Ascending aorta (tissue), 2 donors: ENCODE results near the gene ZNF232. TPM values are rescaled to one million over a fixed set of nuclear protein-coding genes. Genes with fewer than 3 reads are reported as not detected.
A peak's percentile ranks its signal among the peaks of the same experiment; 100 is the strongest.
"Not testable (repeated sequence)": the region's sequence is repeated elsewhere in the genome, so short reads cannot be mapped to it uniquely, and the experiment has no call there.

ENCODE experiments used
- DNase-seq, 2 donors: peaks; one replicate each; pipeline ENCODE4 v3.0.0-alpha.2; 2019; ENCODE audit warnings: low spot score in 2 of 2
- H3K27ac ChIP-seq, 2 donors: fragments of 200-600 bp; sonication (generic); one replicate each; pipeline ENCODE4 v1.5.1; 2016 to 2017; ENCODE audit warnings: mild to moderate bottlenecking in 1 of 2
- H3K27me3 ChIP-seq: fragments of 200-600 bp; sonication (generic); one replicate; pipeline ENCODE4 v1.5.1; 2017
- H3K36me3 ChIP-seq, 2 donors: fragments of 200-600 bp; sonication (generic); one replicate each; pipeline ENCODE4 v1.5.1; 2016
- H3K4me1 ChIP-seq, 2 donors: fragments of 200-600 bp; sonication (generic); one replicate each; pipeline ENCODE4 v1.5.1; 2016 to 2017; ENCODE audit warnings: mild to moderate bottlenecking in 1 of 2
- H3K4me3 ChIP-seq, 2 donors: fragments of 200-600 bp; sonication (generic); one replicate each; pipeline ENCODE4 v1.5.1; 2016 to 2017; ENCODE audit warnings: mild to moderate bottlenecking in 1 of 2
- H3K9me3 ChIP-seq, 2 donors: fragments of 200-600 bp; sonication (generic); one replicate each; pipeline ENCODE4 v1.5.1; 2016
- intact Hi-C: fragments of 100-400 bp; cut with DNase I; formaldehyde crosslinking; loops from one replicate; pipeline ENCODE4 v1.15.1; 2023
- total RNA-seq: library from RNA; depleted of rRNA; stranded (reverse); fragments of >200 nt; gene quantifications from one replicate; pipeline ENCODE4 v1.1.0, GENCODE V29; 2016
- TF ChIP-seq, protein P1 (sequence below), 3 experiments: fragments of 200-600 bp in 2 of 3; fragments of 450-650 bp in 1 of 3; sonication (generic) in 2 of 3; IDR thresholded peaks; one replicate each; pipeline ENCODE4 v1.5.1; 2016 to 2019; ENCODE audit warnings: antibody characterized with exemption in 3 of 3, mild to moderate bottlenecking in 1 of 3, moderate library complexity in 1 of 3

ZNF232 gene
- total RNA-seq, 1 donor from 2014 or later = 2.3 TPM

- Histone ChIP-seq H3K27me3 (no peaks in the 10 kb centered on the region), H3K36me3 (no peaks in the 10 kb centered on the region), H3K4me3 (no peak overlapping the region), H3K9me3 (no peaks in the 10 kb centered on the region), H3K27ac (no peak overlapping the region), H3K4me1 (peaks cover 0 to 7% of the 10 kb centered on the region in 2 donors)
- TF ChIP-seq, protein P1, sequence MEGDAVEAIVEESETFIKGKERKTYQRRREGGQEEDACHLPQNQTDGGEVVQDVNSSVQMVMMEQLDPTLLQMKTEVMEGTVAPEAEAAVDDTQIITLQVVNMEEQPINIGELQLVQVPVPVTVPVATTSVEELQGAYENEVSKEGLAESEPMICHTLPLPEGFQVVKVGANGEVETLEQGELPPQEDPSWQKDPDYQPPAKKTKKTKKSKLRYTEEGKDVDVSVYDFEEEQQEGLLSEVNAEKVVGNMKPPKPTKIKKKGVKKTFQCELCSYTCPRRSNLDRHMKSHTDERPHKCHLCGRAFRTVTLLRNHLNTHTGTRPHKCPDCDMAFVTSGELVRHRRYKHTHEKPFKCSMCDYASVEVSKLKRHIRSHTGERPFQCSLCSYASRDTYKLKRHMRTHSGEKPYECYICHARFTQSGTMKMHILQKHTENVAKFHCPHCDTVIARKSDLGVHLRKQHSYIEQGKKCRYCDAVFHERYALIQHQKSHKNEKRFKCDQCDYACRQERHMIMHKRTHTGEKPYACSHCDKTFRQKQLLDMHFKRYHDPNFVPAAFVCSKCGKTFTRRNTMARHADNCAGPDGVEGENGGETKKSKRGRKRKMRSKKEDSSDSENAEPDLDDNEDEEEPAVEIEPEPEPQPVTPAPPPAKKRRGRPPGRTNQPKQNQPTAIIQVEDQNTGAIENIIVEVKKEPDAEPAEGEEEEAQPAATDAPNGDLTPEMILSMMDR (IDR thresholded peaks at IDR 0.05) = no peak
- peak in 1 of 2 donors; percentile 52 for DNase-seq
- intact Hi-C loops = no loop called here
Measured at GRCh38 chr17:5126719-5127488, 15.2 kb upstream of the ZNF232 start.

DNA sequence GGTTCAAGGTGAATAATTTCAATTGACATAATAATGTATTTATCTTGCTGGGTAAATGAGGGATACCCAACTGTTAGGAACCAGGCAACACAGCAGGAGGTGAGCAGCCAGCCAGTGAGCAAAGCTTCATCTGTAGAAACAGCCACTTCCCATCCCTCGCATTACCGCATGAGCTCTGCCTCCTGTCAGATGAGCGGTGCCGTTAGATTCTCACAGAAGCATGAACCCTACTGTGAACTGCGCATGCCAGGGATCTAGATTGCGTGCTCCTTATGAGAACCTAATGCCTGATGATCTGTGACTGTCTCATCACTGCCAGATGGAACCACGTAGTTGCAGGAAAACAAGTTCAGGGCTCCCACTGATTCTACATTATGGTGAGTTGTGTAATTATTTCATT, 13.2 kb upstream of the ZNF232 start:
- DNase-seq, H3K4me1 ChIP-seq, H3K27me3 ChIP-seq, H3K27ac ChIP-seq, H3K36me3 ChIP-seq, H3K4me3 ChIP-seq, H3K9me3 ChIP-seq, intact Hi-C loops: not testable (repeated sequence)

- H3K27me3 ChIP-seq, H3K4me3 ChIP-seq, H3K9me3 ChIP-seq, H3K4me1 ChIP-seq, H3K36me3 ChIP-seq, H3K27ac ChIP-seq, intact Hi-C loops: not testable (repeated sequence)
- DNase-seq = peak in 1 of 2 donors; percentile 27
Measured at GRCh38 chr17:5124125-5124760, 12.6 kb upstream of the ZNF232 start.

DNA sequence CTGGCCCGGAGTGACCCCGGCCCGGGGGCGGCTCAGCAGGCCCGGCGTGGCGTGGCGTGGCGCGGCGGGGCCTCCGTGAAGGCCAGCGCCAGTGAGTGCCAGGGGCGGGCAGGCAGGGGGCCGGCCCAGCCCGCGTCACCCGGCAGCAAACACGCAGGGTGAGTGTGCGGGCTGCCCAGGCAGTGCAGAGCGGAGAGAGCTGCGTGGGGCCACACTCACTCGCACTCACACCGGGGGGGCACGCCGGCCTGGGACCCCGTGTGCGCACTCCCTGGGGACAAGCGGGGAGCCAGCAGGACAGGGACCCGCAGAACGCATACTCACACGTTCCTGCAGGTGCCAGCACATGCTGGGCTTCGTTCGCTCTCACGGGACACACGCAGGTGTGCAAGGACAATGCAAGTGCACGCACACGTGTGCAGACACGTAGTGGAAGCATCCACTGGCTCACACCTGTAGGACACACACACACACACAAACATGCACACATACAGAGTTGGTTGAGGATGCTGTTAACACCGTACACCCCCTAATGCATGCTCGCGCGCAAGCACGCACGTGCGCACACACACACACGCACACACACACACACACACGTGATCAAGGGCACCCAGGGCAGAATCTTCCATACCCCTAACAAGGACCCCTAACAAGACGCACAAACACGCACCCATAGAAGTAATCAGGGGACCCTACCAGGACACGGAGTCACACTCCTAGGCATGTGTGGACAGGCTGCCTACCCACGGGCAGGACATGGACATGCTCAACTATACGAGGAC, 11.9 kb upstream of the ZNF232 start:
- no peaks in the 10 kb centered on the region for H3K27me3 ChIP-seq
- intact Hi-C loops = no loop called here

DNA sequence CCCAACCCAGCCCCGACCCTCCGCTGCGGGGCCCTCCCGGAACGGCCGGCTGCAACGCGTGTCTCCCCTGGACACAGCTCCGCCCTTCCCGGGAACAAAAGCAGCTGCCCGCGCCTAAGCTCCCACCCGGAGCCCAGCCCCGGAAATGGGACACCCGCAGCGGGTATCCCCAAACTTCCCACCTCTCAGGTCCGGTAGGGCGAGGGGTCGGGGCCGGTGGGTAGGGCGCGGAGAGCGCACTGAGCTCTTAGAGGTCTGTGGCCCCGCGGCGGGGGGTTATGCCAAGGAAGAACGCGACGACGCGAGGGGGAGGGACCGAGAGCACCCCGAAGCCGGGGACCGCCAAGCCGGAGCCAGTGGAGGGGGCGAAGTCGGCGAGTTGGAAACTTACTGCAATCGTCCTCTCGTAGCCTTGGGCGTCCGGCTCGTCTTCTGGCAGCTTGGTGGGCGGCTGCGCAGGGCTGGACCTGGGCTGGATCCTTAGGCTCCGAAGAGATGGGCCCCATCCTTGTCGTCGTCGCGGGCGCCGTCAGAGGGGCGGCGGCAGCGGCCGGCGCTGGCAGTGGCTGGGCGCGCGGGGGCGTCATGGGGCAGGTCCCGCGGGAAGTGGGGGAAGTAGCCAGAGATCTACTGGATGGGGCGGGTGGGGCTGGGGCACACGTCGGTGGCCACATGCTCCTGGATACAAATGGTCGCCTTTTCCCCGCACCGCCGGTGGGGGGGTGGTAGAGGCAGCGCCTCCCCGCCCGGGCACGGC, 11.1 kb upstream of the ZNF232 start:
- TF ChIP-seq, protein P1 (IDR thresholded peaks at IDR 0.05) = peak in 1 of 3 experiments; percentile 20
- H3K36me3 ChIP-seq = no peaks in the 10 kb centered on the region
- intact Hi-C loops = no loop called here
- H3K27ac ChIP-seq = no peak overlapping the region
- peak in 1 of 2 donors; percentile 62 for DNase-seq
- H3K4me3 ChIP-seq = peak overlapping the region; percentile 56 to 62
- H3K9me3 ChIP-seq = no peaks in the 10 kb centered on the region
- peaks cover 0 to 7% of the 10 kb centered on the region in 2 donors for H3K4me1 ChIP-seq
- H3K27me3 ChIP-seq = no peaks in the 10 kb centered on the region

More for the DNA sequence above, 11.9 kb upstream of the ZNF232 start:
- peak in 1 of 2 donors; percentile 54 for DNase-seq
- Histone ChIP-seq H3K4me1 (peaks cover 0 to 7% of the 10 kb centered on the region in 2 donors), H3K4me3 (peak overlapping the region; percentile 56 to 62), H3K9me3 (no peaks in the 10 kb centered on the region), H3K36me3 (no peaks in the 10 kb centered on the region), H3K27ac (no peak overlapping the region)
- TF ChIP-seq, protein P1 (IDR thresholded peaks at IDR 0.05) = no peak

GRCh38 chr17:5122056-5122455, 10.4 kb upstream of the ZNF232 start:
- intact Hi-C loops, H3K4me1 ChIP-seq, H3K27ac ChIP-seq, H3K27me3 ChIP-seq, H3K36me3 ChIP-seq, H3K9me3 ChIP-seq: not testable (repeated sequence)
- peak overlapping the region in 1 of 2 donors; percentile 62 for H3K4me3 ChIP-seq
- peak in 1 of 2 donors; percentile 53 for DNase-seq
